B cell (primary cell): ENCODE measurements around the gene HMHB1. TPM values are rescaled to one million over a fixed set of nuclear protein-coding genes. Genes with fewer than 3 reads are reported as not detected.

Source experiments
- ATAC-seq: fragments of 200-7000 bp; cut with Tn5 transposase; one replicate; pipeline ENCODE4 v1.10.0; 2021; ENCODE audit warnings: low read depth, mild to moderate bottlenecking, moderate number of reproducible peaks, moderate library complexity
- CTCF ChIA-PET: fragments of 350-600 bp; sonication (Branson Sonifier 250); formaldehyde crosslinking; loops from one replicate; lab custom pipeline; 2021; ENCODE audit warnings: antibody characterized with exemption, inconsistent platforms; lab: Charles Lee
- POLR2A ChIA-PET: fragments of 350-600 bp; sonication (Branson Sonifier 250); formaldehyde crosslinking; loops from one replicate; lab custom pipeline; 2021; ENCODE audit warnings: antibody characterized with exemption; lab: Charles Lee
- DNase-seq: peaks from one replicate; pipeline ENCODE4 v3.0.0; 2013
- H2AFZ ChIP-seq: 2 replicates; pipeline ENCODE4 v1.6.1; 2012; ENCODE audit warnings: mild to moderate bottlenecking, low read depth, low read length; ENCODE audit not compliant: insufficient read depth, poor library complexity, severe bottlenecking
- H3K27ac ChIP-seq, 2 donors: 1 replicate in 1 of 2; 2 replicates in 1 of 2; pipeline ENCODE4 v1.5.1; 2012 to 2013; ENCODE audit warnings: low read length in 2 of 2, mild to moderate bottlenecking in 2 of 2, moderate library complexity in 1 of 2
- H3K27me3 ChIP-seq, 4 experiments: fragments of 200-600 bp in 1 of 4; sonication (generic) in 1 of 4; replicated peaks in 1 of 4; 1 replicate in 2 of 4; 2 replicates in 2 of 4; pipeline versions ENCODE4 v1.6.1 to v1.7.0; 2013 to 2016; ENCODE audit warnings: low read length in 3 of 4, mild to moderate bottlenecking in 2 of 4, mixed read lengths in 1 of 4, moderate library complexity in 1 of 4; ENCODE audit not compliant: insufficient read depth in 4 of 4, control insufficient read depth in 3 of 4; ENCODE audit errors: control extremely low read depth in 1 of 4
- H3K36me3 ChIP-seq, 2 experiments: replicated peaks in 1 of 2; 1 replicate in 1 of 2; 2 replicates in 1 of 2; pipeline versions ENCODE4 v1.6.1 to v1.7.1; 2013; ENCODE audit warnings: low read length in 1 of 2; ENCODE audit not compliant: insufficient read depth in 2 of 2, control insufficient read depth in 1 of 2; ENCODE audit errors: control extremely low read depth in 1 of 2, extremely low read depth in 1 of 2
- H3K4me1 ChIP-seq, 2 donors: fragments of 200-600 bp in 1 of 2; sonication (generic) in 1 of 2; 1 replicate in 1 of 2; 2 replicates in 1 of 2; pipeline versions ENCODE4 v1.5.1 to v1.6.1; 2013 to 2017; ENCODE audit warnings: low read length in 2 of 2; ENCODE audit not compliant: control insufficient read depth in 2 of 2, insufficient read depth in 2 of 2
- H3K4me2 ChIP-seq: replicated peaks from 2 replicates; pipeline ENCODE3; 2012; ENCODE audit warnings: mild to moderate bottlenecking, low read depth, low read length; ENCODE audit not compliant: poor library complexity, severe bottlenecking
- H3K4me3 ChIP-seq, 5 experiments: fragments of 200-600 bp in 1 of 5; sonication (generic) in 1 of 5; 1 replicate in 3 of 5; 2 replicates in 2 of 5; pipeline versions ENCODE4 v1.5.1 to v1.7.0; 2011 to 2016; ENCODE audit warnings: low read length in 4 of 5, mild to moderate bottlenecking in 4 of 5, low read depth in 2 of 5, control low read depth in 1 of 5, moderate library complexity in 1 of 5; ENCODE audit not compliant: insufficient read depth in 1 of 5; ENCODE audit errors: control extremely low read depth in 1 of 5, extremely low read depth in 1 of 5
- H3K79me2 ChIP-seq: fragments of 200-600 bp; sonication (generic); one replicate; pipeline ENCODE4 v1.6.0; 2016; ENCODE audit warnings: low read length; ENCODE audit not compliant: control insufficient read depth, insufficient read depth
- H3K9ac ChIP-seq: fragments of 200-600 bp; sonication (generic); 2 replicates; pipeline ENCODE4 v1.6.1; 2017; ENCODE audit warnings: mild to moderate bottlenecking, low read length, moderate library complexity
- H3K9me3 ChIP-seq, 3 donors: one replicate each; pipeline versions ENCODE4 v1.6.1 to v1.7.1; 2013; ENCODE audit warnings: low read length in 2 of 3; ENCODE audit not compliant: control insufficient read depth in 2 of 3, insufficient read depth in 1 of 3; ENCODE audit errors: control extremely low read depth in 1 of 3
- H4K20me1 ChIP-seq: 2 replicates; pipeline ENCODE4 v1.6.0; 2012; ENCODE audit warnings: mild to moderate bottlenecking, low read length; ENCODE audit not compliant: insufficient read depth, control insufficient read depth, poor library complexity, severe bottlenecking
- H3K27ac Mint-ChIP-seq: one replicate; pipeline ENCODE4 v1.8.0; 2021; ENCODE audit warnings: mixed read lengths
- H3K27me3 Mint-ChIP-seq: one replicate; pipeline ENCODE4 v1.8.0; 2021; ENCODE audit warnings: mixed read lengths
- H3K4me1 Mint-ChIP-seq: one replicate; pipeline ENCODE4 v1.8.0; 2021; ENCODE audit warnings: mixed read lengths
- H3K4me3 Mint-ChIP-seq: one replicate; pipeline ENCODE4 v1.8.0; 2021; ENCODE audit warnings: mixed read lengths
- H3K9me3 Mint-ChIP-seq: one replicate; pipeline ENCODE4 v1.8.0; 2022; ENCODE audit warnings: mixed read lengths; ENCODE audit not compliant: insufficient read depth
- EZH2 ChIP-seq: IDR thresholded peaks from 2 replicates; pipeline ENCODE4 v1.6.1; 2012; ENCODE audit warnings: borderline replicate concordance, low read depth, mild to moderate bottlenecking, moderate library complexity, low read length; ENCODE audit not compliant: insufficient read depth, poor library complexity, severe bottlenecking
- WGBS: methylation state at CpG from one replicate; pipeline ENCODE4 v1.1.5; 2013; ENCODE audit warnings: missing lambda C conversion rate; ENCODE audit not compliant: insufficient coverage; 5-methylcytosine and 5-hydroxymethylcytosine counted together
- intact Hi-C: fragments of 100-400 bp; cut with micrococcal nuclease; formaldehyde crosslinking; loops from one replicate; pipeline ENCODE4 v1.10.0; 2022
- polyA plus RNA-seq: library from polyadenylated mRNA; depleted of rRNA; stranded (reverse); fragments of >200 nt; gene quantifications from 2 replicates; pipeline ENCODE4 v1.2.3, GENCODE V29; 2012
- total RNA-seq, 2 donors: library from RNA; stranded (reverse); fragments of 120-200 nt in 1 of 2; gene quantifications; 1 replicate in 1 of 2; 2 replicates in 1 of 2; pipeline versions ENCODE4 v1.2.3 to v1.2.4, GENCODE V29; 2013 to 2022
- TF ChIP-seq, protein P1 (sequence below): fragments of 200-600 bp; IDR thresholded peaks from one replicate; pipeline ENCODE4 v1.8.0; 2022; ENCODE audit warnings: antibody characterized with exemption, mild to moderate bottlenecking

Gene HMHB1
- total and polyA plus RNA-seq, 2 donors (not counting 1 experiment from before 2014, with no cell fraction given), result not detected

DNA sequence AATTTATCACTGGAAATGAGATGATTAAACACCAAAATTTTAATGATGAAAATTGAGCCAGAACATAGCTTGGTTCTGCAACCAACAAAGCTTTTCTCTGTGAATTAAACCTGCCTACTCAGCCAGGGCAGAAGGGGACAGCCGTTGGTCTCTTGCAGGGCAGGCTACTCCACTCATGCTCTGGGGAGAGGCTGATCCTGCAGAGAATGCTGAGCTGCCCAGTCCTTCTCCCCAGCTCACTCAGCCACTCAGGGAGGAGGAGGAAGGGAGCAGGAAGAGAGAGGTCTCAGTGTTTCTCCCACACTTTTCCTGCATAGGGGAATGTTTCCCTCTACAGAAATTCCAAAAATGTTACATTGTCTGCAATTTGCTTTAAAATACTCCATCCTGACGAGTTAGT, 40.4 kb upstream of the HMHB1 start:
- Histone ChIP-seq H3K9ac (no peak overlapping the region), H3K79me2 (no peaks in the 10 kb centered on the region), H3K4me1 (no peaks in the 10 kb centered on the region), H4K20me1 (no peaks in the 10 kb centered on the region), H3K4me2 (no peak overlapping the region), H3K27ac (no peak overlapping the region), H3K36me3 (no peaks in the 10 kb centered on the region), H3K27me3 (peaks cover 0 to 4% (median under 1%) of the 10 kb centered on the region in 4 experiments), H3K4me3 (no peak overlapping the region), H2AFZ (no peak overlapping the region), H3K9me3 (no peaks in the 10 kb centered on the region)
- Mint-ChIP-seq H3K27ac (no peak overlapping the region), H3K4me3 (no peak overlapping the region), H3K4me1 (no peaks in the 10 kb centered on the region), H3K9me3 (no peaks in the 10 kb centered on the region), H3K27me3 (peaks cover 3% of the 10 kb centered on the region)
- POLR2A ChIA-PET, result interaction anchor here (0.6 kb wide), 1 partner anchor 41 kb away, joined by 4 read pairs; no protein-coding TSS in a partner anchor
- CTCF ChIA-PET, result no interaction called here
- intact Hi-C loops, result no loop called here
- DNase-seq, result no peak
- TF ChIP-seq EZH2, result no peak
- TF ChIP-seq, protein P1, sequence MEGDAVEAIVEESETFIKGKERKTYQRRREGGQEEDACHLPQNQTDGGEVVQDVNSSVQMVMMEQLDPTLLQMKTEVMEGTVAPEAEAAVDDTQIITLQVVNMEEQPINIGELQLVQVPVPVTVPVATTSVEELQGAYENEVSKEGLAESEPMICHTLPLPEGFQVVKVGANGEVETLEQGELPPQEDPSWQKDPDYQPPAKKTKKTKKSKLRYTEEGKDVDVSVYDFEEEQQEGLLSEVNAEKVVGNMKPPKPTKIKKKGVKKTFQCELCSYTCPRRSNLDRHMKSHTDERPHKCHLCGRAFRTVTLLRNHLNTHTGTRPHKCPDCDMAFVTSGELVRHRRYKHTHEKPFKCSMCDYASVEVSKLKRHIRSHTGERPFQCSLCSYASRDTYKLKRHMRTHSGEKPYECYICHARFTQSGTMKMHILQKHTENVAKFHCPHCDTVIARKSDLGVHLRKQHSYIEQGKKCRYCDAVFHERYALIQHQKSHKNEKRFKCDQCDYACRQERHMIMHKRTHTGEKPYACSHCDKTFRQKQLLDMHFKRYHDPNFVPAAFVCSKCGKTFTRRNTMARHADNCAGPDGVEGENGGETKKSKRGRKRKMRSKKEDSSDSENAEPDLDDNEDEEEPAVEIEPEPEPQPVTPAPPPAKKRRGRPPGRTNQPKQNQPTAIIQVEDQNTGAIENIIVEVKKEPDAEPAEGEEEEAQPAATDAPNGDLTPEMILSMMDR, result no peak
- WGBS, result 86% methylated on average over 1 of the region's 2 CpGs
- ATAC-seq, result no peak

- Mint-ChIP-seq H3K4me1 (no peaks in the 10 kb centered on the region), H3K4me3 (no peak overlapping the region), H3K27me3 (no peaks in the 10 kb centered on the region), H3K27ac (no peak overlapping the region), H3K9me3 (no peaks in the 10 kb centered on the region)
- no peak overlapping the region for H2AFZ ChIP-seq
- no peak for TF ChIP-seq EZH2
- TF ChIP-seq, protein P1, result no peak
- ChIA-PET CTCF (no interaction called here), POLR2A (no interaction called here)
- no peaks in the 10 kb centered on the region for H4K20me1 ChIP-seq
- H3K4me1 ChIP-seq, result no peaks in the 10 kb centered on the region
- peaks cover 0 to 4% (median under 1%) of the 10 kb centered on the region in 4 experiments for H3K27me3 ChIP-seq
- no CpG with 5 or more reads among the region's 1 CpG for WGBS
- no peak overlapping the region for H3K4me3 ChIP-seq
- no peak overlapping the region for H3K4me2 ChIP-seq
- intact Hi-C loops, result no loop called here
- H3K9me3 ChIP-seq, result no peaks in the 10 kb centered on the region
- no peaks in the 10 kb centered on the region for H3K79me2 ChIP-seq
- no peak overlapping the region for H3K9ac ChIP-seq
- ATAC-seq (no peak), DNase-seq (no peak)
- no peaks in the 10 kb centered on the region for H3K36me3 ChIP-seq
- H3K27ac ChIP-seq, result no peak overlapping the region
These were observed 39.3 kb upstream of the HMHB1 start for GRCh38 chr5:143772621-143773020.
